HepG2 (cell line): ENCODE measurements around the gene SEC14L2.

Experiments used
- CTCF ChIP-seq: sonication (generic); formaldehyde crosslinking; IDR thresholded peaks from 2 replicates; pipeline ENCODE4 v1.5.0; 2020; ENCODE audit warnings: mild to moderate bottlenecking, missing genetic modification reagents, moderate library complexity
- JUND ChIP-seq: sonication (generic); formaldehyde crosslinking; IDR thresholded peaks from 2 replicates; pipeline ENCODE4 v1.8.0; 2022; ENCODE audit warnings: mild to moderate bottlenecking, missing genetic modification reagents
- POLR2A ChIP-seq, 2 experiments: IDR thresholded peaks; 2 replicates each; pipeline ENCODE4 v1.6.1; 2011; ENCODE audit warnings: low read depth in 2 of 2, low read length in 2 of 2, mild to moderate bottlenecking in 1 of 2, moderate library complexity in 1 of 2; ENCODE audit not compliant: insufficient read depth in 1 of 2
- POLR2G ChIP-seq: fragments of 200-400 bp; formaldehyde crosslinking; IDR thresholded peaks from 2 replicates; pipeline ENCODE4 v1.6.1; 2018; ENCODE audit warnings: mild to moderate bottlenecking, low read depth, low read length, moderate library complexity
- SIN3A ChIP-seq: IDR thresholded peaks from 2 replicates; pipeline ENCODE4 v1.6.1; 2011; ENCODE audit warnings: low read depth, mild to moderate bottlenecking, control low read depth, low read length, borderline replicate concordance
- ZNF574 ChIP-seq: sonication (generic); formaldehyde crosslinking; IDR thresholded peaks from 2 replicates; pipeline ENCODE4 v1.4.0; 2020; ENCODE audit warnings: missing genetic modification reagents
- TF ChIP-seq, protein P1 (sequence below): sonication (generic); formaldehyde crosslinking; IDR thresholded peaks from 2 replicates; pipeline ENCODE4 v1.5.1; 2020; ENCODE audit warnings: missing genetic modification reagents, mild to moderate bottlenecking, borderline replicate concordance

DNA sequence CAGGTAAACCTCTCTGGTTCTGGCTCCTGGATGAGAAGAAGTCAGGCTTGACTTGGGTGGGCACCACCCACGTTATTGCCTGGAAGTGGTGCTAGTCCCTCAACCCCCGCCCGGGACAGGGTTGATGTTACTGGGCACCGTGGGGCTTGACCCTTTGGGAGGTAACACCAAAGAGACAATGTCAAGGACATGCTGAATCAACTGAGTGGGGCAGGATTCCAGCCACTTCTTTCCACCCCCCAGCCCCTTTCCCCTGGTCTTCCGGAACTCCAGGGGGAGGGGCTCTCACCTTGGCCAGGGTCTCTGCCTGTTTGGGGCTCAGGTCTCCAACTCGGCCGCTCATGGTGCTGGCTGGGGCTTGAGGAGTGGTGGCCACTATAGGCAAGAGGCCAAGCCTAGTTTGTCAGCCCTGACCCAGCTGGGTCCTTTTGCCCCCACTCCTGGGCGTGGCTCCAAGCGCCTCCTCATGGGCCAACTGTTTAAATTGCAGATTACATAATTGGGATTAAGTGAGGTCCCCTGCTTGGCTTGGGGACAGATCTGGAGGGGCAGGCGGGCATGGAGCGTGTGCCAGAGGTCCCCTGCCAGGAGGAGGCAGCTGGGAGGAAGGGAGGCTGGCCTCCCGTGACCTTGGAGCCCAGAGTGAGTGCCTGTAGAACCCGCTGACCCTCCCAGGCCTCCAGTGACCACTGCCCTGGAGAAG lies 74.9 kb downstream of the SEC14L2 start, which contains the start of gene SEC14L3:
- no peak for TF ChIP-seq POLR2A (IDR thresholded peaks at IDR 0.05; ENCODE audit: insufficient read depth in 1 of 2, low read depth in 2 of 2, low read length in 2 of 2)
- TF ChIP-seq, protein P1, sequence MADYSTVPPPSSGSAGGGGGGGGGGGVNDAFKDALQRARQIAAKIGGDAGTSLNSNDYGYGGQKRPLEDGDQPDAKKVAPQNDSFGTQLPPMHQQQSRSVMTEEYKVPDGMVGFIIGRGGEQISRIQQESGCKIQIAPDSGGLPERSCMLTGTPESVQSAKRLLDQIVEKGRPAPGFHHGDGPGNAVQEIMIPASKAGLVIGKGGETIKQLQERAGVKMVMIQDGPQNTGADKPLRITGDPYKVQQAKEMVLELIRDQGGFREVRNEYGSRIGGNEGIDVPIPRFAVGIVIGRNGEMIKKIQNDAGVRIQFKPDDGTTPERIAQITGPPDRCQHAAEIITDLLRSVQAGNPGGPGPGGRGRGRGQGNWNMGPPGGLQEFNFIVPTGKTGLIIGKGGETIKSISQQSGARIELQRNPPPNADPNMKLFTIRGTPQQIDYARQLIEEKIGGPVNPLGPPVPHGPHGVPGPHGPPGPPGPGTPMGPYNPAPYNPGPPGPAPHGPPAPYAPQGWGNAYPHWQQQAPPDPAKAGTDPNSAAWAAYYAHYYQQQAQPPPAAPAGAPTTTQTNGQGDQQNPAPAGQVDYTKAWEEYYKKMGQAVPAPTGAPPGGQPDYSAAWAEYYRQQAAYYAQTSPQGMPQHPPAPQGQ = no peak
- no peak for TF ChIP-seq ZNF574 (CRISPR knock-in tag)
- no peak for TF ChIP-seq POLR2G
- TF ChIP-seq CTCF (CRISPR knock-in tag) = no peak
- no peak for TF ChIP-seq JUND
- no peak for TF ChIP-seq SIN3A
